Endometrial microvascular endothelial cells (primary cell): ENCODE results near the gene PDYN. TPM values are rescaled to one million over a fixed set of nuclear protein-coding genes. Genes with fewer than 3 reads are reported as not detected.

Experiments
- in situ Hi-C: cut with HindIII; loops from 2 replicates; pipeline ENCODE4 v1.10.0; 2017; ENCODE audit warnings: low sequenced_read_pairs, low pct_unique_long_range_greater_than_20kb; ENCODE audit errors: inconsistent ontology term
- total RNA-seq: library from RNA; depleted of rRNA; stranded (reverse); fragments of >200 nt; gene quantifications from one replicate; pipeline ENCODE4 v1.2.3, GENCODE V29; 2015; ENCODE audit errors: inconsistent ontology term

The PDYN gene
- total RNA-seq, 1 donor from 2014 or later, result not detected

GRCh38 chr20:1958426-1958825 lies 35.4 kb downstream of the PDYN start:
- in situ Hi-C loops, result no loop called here

DNA sequence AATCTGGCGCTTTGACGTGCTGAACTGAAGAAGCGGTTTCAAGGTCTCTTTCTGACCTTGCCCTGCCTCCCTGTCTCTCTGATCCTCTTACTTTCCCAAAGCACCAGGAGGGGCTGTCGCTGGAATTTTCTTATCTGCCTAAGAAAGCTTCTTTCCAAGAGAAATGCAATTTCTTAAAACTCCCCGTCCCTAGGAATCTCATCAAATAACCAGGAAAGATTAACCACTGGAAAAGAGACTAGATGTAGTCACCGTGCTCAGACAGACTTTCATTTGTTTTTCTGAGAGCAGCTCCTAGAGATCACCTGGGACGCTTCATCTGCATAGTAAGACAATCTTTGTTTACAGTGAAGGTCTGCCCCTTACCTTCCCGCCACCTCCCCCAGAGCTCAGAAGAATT lies 38.6 kb downstream of the PDYN start:
- in situ Hi-C loops, result no loop called here

- in situ Hi-C loops, result no loop called here
Observed at GRCh38 chr20:1953621-1954020, 40.2 kb downstream of the PDYN start.

GRCh38 chr20:1952737-1953530 lies 40.9 kb downstream of the PDYN start:
- in situ Hi-C loops, result no loop called here

- in situ Hi-C loops, result no loop called here
Observed at GRCh38 chr20:1951436-1952115, 42.3 kb downstream of the PDYN start.

- in situ Hi-C loops, result no loop called here
Observed at GRCh38 chr20:1950836-1951235, 43.0 kb downstream of the PDYN start.

- in situ Hi-C loops, result no loop called here
Observed at GRCh38 chr20:1949347-1950100, 44.3 kb downstream of the PDYN start.

GRCh38 chr20:1947535-1947846 lies 46.4 kb downstream of the PDYN start:
- in situ Hi-C loops, result no loop called here

- in situ Hi-C loops, result no loop called here
Observed at GRCh38 chr20:1946762-1947534, 46.9 kb downstream of the PDYN start.

DNA sequence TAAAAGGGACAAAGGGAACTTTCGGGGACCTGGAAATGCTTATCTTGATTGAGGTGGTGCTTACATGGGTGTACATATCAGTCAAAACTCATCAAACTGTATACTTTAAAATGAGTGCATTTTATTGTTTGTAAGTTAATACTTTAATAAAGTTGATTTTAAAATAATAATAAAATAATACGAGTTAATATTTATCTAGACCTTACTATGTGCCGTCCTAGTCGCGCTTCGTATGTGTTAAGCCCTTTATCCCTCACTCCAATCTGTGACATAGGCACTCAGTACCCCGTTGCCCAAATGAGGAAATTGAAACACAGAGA lies 47.5 kb downstream of the PDYN start:
- in situ Hi-C loops, result no loop called here

DNA sequence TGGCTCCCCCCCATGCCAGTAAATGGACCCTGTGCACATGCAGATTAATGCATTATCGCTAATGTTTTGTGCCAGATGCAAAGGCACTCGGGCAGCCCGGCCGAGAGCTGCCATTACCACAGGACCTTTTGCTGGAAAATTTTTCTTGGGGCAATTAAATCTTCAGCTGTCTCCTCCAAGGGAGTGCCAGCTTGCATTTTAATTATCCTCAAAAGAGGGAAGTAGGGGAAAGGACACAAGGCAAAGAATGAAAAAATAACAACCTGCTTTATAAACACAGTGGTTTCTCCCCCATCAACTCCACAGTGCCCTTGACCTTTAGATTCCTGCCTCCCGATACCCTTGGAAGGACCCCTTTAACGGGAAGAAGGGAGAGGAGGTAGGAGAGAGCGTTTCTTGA lies 48.2 kb downstream of the PDYN start:
- in situ Hi-C loops, result no loop called here

DNA sequence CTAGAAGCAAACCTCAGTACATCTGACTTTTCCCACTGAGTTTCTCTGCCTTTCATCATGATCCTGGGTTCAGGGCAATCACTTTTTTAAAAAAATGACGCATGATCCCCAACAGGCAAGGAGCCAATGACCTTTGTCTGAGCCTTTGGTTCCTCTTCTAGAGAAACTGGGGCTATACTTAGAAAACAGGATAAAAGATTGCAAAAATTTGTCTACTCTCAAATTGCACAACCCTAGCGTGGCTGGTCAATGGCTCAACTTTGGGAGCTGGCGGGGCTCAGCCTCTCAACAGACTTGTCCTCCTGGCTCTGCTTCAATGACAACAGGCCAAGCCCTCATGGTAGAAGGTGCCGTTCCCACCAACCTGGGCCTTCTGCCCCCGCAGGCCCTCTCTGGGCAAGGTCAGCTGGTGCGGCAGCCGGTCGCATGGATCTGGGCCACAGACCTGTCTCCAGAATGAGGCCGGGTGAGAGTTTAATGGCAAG lies 48.7 kb downstream of the PDYN start:
- in situ Hi-C loops, result no loop called here

DNA sequence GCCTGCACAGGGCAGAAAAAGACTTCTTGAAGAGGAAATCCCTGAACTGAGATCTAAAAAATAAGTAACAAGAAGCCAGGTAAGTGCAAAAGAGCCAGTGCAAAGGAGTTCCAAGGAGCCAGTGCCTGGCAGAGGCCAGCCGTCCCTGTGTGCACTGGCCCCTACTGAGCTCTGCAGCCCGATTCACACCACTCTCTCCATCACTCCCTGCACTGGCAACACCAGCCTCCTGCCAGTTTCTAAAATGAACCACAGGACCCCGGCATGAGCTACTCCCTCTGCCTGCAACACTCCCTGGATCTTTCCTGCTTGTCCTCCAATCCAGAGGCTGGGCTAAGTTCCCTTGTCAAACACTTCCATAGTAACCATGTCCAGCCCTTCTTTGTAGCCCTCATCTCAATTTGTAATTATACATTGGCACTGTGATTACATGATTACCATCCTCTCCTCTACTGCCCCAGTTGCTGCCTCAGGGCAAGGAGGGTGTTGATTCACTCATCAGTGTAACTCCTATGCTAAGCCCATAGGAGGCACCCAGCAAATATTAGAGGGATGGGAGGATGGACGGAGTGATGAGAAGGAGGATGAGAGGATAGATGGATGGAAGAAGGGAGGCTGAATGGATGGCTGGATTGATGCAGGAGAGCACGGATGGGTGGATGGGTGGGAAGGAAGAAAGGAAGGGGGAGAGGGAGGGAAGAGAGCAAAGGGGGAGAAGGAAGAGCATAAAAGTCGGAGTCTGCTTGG lies 49.3 kb downstream of the PDYN start:
- in situ Hi-C loops, result no loop called here

DNA sequence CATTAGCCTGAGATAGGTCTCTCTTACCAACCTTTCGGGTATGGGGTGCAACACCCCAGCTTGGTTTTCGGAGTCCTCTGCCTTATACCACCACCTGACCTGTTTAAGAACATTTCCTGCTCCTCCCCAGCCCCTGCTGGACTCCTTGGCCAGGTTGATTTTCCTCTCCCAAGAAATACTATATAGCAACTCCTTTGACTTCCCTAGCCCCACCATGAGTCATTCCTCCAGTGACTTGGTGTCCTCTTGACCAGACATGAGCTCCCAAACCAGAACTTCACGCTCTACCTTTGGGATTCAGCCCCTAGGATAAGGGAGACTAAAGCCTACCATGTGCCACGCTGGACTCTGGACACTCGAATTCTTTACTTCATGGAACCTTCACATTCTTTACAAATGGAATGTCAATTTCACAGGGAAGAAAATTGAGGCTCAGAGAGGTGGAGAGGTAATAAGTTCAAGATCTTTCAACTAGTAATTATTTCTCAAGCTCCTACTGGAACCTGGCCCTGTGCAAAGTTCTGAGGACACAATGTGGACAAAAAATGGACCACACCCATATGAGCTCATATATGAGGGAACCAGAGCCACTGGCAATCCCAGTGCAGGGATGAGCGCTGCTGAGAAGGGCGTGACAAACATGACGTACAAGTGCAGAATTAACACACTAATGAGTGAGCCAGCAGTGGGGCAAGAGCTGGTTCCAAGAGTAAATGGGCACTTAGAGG lies 50.4 kb downstream of the PDYN start:
- in situ Hi-C loops, result no loop called here

DNA sequence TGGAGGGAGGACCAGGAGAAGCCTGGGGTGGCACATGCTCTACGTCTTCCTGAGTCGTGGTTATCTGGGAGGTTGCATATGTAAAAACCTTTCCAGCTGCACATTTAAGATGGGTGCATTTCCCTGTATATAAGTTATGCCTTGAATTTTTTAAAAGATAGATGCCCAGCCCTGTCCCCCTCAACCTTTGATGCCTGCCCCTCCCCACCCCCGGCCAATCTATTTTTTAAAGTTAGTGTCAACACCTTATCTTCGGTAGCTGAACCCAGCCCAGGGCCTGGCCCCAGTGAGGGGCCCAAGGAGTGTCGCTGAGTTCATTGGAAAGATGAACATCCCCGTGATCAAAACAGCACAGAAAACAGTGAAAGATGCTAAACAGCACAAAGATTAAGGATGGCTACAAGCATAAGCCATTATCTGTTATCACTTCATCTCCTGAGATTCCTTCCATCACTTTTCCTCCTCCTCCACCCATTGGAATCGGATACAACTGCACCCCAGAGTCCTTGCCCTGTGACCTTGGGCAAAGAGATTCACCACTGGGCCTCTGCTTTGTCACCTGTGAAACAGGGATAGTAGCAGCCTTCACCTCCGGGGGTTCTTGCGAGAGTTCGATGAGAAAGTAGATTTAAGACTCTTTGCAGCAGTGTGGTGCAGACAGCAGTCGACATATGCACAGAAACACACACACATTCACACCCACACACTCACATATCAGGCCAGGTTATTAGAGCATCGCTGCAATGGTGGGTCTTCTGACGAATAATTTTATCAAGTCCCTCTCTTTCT lies 51.2 kb downstream of the PDYN start:
- in situ Hi-C loops, result no loop called here

DNA sequence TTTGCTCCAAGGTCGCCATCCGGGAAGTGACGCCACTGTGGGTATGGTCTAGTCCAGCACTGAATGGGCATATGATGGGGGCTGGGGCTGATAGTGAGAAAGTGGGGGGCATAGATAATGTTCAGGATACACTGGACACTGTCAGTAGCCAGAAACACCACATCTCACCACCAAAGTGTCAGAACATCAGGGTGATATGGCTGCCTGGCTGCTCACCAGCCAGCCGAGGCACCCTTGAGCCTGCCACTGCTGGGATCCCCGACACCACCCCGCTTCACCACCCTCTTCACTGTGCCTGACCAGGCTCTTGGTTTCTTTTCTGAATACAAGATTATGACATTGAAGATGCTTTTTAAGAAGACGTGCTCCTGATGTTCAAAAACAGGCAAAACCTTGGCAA lies 51.8 kb downstream of the PDYN start:
- in situ Hi-C loops, result no loop called here

DNA sequence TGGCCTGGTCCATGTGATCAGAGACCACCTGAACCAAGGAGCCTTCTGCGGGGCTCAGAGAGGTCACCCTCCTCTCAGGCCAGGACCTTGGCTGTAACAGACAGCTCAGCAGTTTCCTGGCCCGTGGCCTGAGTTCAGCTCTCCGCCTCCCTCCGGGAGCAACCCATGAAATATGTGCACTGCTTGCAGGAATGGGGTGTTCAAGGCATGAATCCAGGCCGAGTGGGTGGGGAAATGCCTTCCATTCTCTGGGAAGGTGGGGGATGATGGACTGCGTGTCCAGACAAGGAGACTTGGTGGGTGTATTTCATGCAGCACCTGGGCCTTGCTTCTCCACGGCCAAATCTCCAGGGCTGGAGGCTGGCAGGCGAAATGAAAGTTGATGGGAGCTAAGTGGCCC lies 52.6 kb downstream of the PDYN start:
- in situ Hi-C loops, result no loop called here
